T-cell (primary cell): ENCODE data around the gene PSMC2. TPM values are rescaled to one million over a fixed set of nuclear protein-coding genes. Genes with fewer than 3 reads are reported as not detected.

ENCODE experiments used
- ATAC-seq, 4 experiments: fragments of 200-7000 bp in 3 of 4; fragments of 150-1000 bp in 1 of 4; cut with Tn5 transposase; replicated peaks in 1 of 4; 1 replicate in 3 of 4; 2 replicates in 1 of 4; pipeline ENCODE4 v1.10.0; 2021; ENCODE audit warnings: moderate library complexity in 3 of 4, mild to moderate bottlenecking in 2 of 4, moderate number of reproducible peaks in 1 of 4
- CTCF ChIA-PET, 2 donors: fragments of 300-600 bp; sonication (Branson Sonifier 250); formaldehyde crosslinking; loops; one replicate each; lab custom pipeline; 2022; ENCODE audit warnings: antibody characterized with exemption in 2 of 2; lab: Charles Lee
- POLR2A ChIA-PET, 2 donors: fragments of 300-600 bp; sonication (Branson Sonifier 250); formaldehyde crosslinking; loops; one replicate each; lab custom pipeline; 2022; ENCODE audit warnings: antibody characterized with exemption in 2 of 2; lab: Charles Lee
- DNase-seq, 35 experiments: peaks; one replicate each; pipeline versions ENCODE4 v3.0.0 to v3.0.0-alpha.2; 2013 to 2023
- H3K27ac ChIP-seq: one replicate; pipeline ENCODE4 v1.5.1; 2013; ENCODE audit warnings: low read length
- H3K27me3 ChIP-seq, 2 experiments: replicated peaks in 1 of 2; 1 replicate in 1 of 2; 2 replicates in 1 of 2; pipeline versions ENCODE4 v1.6.1 to v1.7.0; 2013; ENCODE audit warnings: low read length in 1 of 2, mixed read lengths in 1 of 2; ENCODE audit not compliant: control insufficient read depth in 2 of 2, insufficient read depth in 2 of 2; ENCODE audit errors: extremely low read depth in 1 of 2
- H3K36me3 ChIP-seq, 2 donors: 1 replicate in 1 of 2; 2 replicates in 1 of 2; pipeline versions ENCODE4 v1.6.1 to v1.7.0; 2013; ENCODE audit warnings: low read length in 1 of 2; ENCODE audit not compliant: control insufficient read depth in 2 of 2, insufficient read depth in 1 of 2; ENCODE audit errors: extremely low read depth in 1 of 2
- H3K4me1 ChIP-seq, 2 experiments: 1 replicate in 1 of 2; 2 replicates in 1 of 2; pipeline versions ENCODE4 v1.6.1 to v1.7.0; 2013; ENCODE audit warnings: low read length in 2 of 2, mixed read lengths in 1 of 2; ENCODE audit not compliant: insufficient read depth in 2 of 2, control insufficient read depth in 1 of 2; ENCODE audit errors: extremely low read depth in 1 of 2
- H3K4me3 ChIP-seq, 2 donors: 1 replicate in 1 of 2; 2 replicates in 1 of 2; pipeline versions ENCODE4 v1.5.1 to v1.7.0; 2013; ENCODE audit warnings: mild to moderate bottlenecking in 2 of 2, low read length in 1 of 2, moderate library complexity in 1 of 2; ENCODE audit not compliant: control insufficient read depth in 1 of 2; ENCODE audit errors: extremely low read depth in 1 of 2
- H3K9me3 ChIP-seq: 2 replicates; pipeline ENCODE4 v1.7.0; 2013
- H3K27ac Mint-ChIP-seq, 2 donors: one replicate each; pipeline ENCODE4 v1.8.0; 2020 to 2021; ENCODE audit warnings: mild to moderate bottlenecking in 2 of 2, mixed read lengths in 2 of 2
- H3K27me3 Mint-ChIP-seq, 2 donors: one replicate each; pipeline ENCODE4 v1.8.0; 2021 to 2022; ENCODE audit warnings: mixed read lengths in 2 of 2
- H3K36me3 Mint-ChIP-seq: one replicate; pipeline ENCODE4 v1.8.0; 2021; ENCODE audit warnings: mixed read lengths
- H3K4me1 Mint-ChIP-seq, 3 donors: one replicate each; pipeline ENCODE4 v1.8.0; 2020 to 2022; ENCODE audit warnings: mixed read lengths in 3 of 3, mild to moderate bottlenecking in 1 of 3
- H3K4me3 Mint-ChIP-seq, 3 donors: one replicate each; pipeline ENCODE4 v1.8.0; 2020 to 2022; ENCODE audit warnings: mild to moderate bottlenecking in 3 of 3, mixed read lengths in 3 of 3, moderate library complexity in 3 of 3
- H3K9me3 Mint-ChIP-seq, 3 donors: one replicate each; pipeline ENCODE4 v1.8.0; 2020 to 2022; ENCODE audit warnings: mixed read lengths in 3 of 3
- WGBS: methylation state at CpG from one replicate; pipeline ENCODE4 v1.1.5; 2013; ENCODE audit warnings: missing lambda C conversion rate; ENCODE audit not compliant: insufficient coverage; 5-methylcytosine and 5-hydroxymethylcytosine counted together
- total RNA-seq, 35 experiments: library from RNA in 6 of 35; stranded (reverse) in 6 of 35; fragments of 120-200 nt in 1 of 35; gene quantifications; one replicate each; pipeline versions ENCODE4 v1.2.1 to v1.2.4 and lab custom pipeline; 2013 to 2026

Gene PSMC2
- total RNA-seq, 5 donors from 2014 or later (not counting 1 experiment from before 2014, with no cell fraction given) = 61.8 to 72.6 (median 66.6) TPM

GRCh38 chr7:103316380-103316941, 31.0 kb upstream of the PSMC2 start:
- no peaks in the 10 kb centered on the region for H3K4me1 ChIP-seq
- ATAC-seq (no peak), DNase-seq (no peak)
- Mint-ChIP-seq H3K27ac (peak overlapping the region in 1 of 2 donors; percentile 8), H3K36me3 (peaks cover 63% of the 10 kb centered on the region), H3K27me3 (no peaks in the 10 kb centered on the region), H3K4me1 (peaks cover 0 to 4% (median 1%) of the 10 kb centered on the region in 3 donors), H3K9me3 (no peaks in the 10 kb centered on the region), H3K4me3 (no peak overlapping the region)
- CTCF ChIA-PET = no interaction called here
- H3K36me3 ChIP-seq = peaks cover 13 to 92% of the 10 kb centered on the region in 2 donors
- no peak overlapping the region for H3K4me3 ChIP-seq
- H3K27me3 ChIP-seq = no peaks in the 10 kb centered on the region
- POLR2A ChIA-PET = no interaction called here
- WGBS = no CpG with 5 or more reads among the region's 2 CpGs
- no peaks in the 10 kb centered on the region for H3K9me3 ChIP-seq
- H3K27ac ChIP-seq = no peak overlapping the region

GRCh38 chr7:103317009-103317408, 30.4 kb upstream of the PSMC2 start:
- H3K36me3 Mint-ChIP-seq = peaks cover 61% of the 10 kb centered on the region
- peaks cover 13 to 92% of the 10 kb centered on the region in 2 donors for H3K36me3 ChIP-seq
- DNase-seq (no peak), ATAC-seq (no peak)
- no peaks in the 10 kb centered on the region for H3K4me1 ChIP-seq
- H3K4me3 Mint-ChIP-seq = no peak overlapping the region
- H3K27me3 Mint-ChIP-seq = no peaks in the 10 kb centered on the region
- H3K4me1 Mint-ChIP-seq = peaks cover 0 to 4% (median 1%) of the 10 kb centered on the region in 3 donors
- no peaks in the 10 kb centered on the region for H3K9me3 Mint-ChIP-seq
- H3K9me3 ChIP-seq = no peaks in the 10 kb centered on the region
- POLR2A ChIA-PET = no interaction called here
- CTCF ChIA-PET = no interaction called here
- no peaks in the 10 kb centered on the region for H3K27me3 ChIP-seq
- peak overlapping the region in 1 of 2 donors; percentile 8 for H3K27ac Mint-ChIP-seq
- no peak overlapping the region for H3K27ac ChIP-seq
- no peak overlapping the region for H3K4me3 ChIP-seq

- Histone ChIP-seq H3K4me1 (no peaks in the 10 kb centered on the region), H3K9me3 (no peaks in the 10 kb centered on the region), H3K27me3 (no peaks in the 10 kb centered on the region), H3K36me3 (peaks cover 4 to 53% of the 10 kb centered on the region in 2 donors), H3K27ac (no peak overlapping the region), H3K4me3 (no peak overlapping the region)
- Mint-ChIP-seq H3K27me3 (no peaks in the 10 kb centered on the region), H3K4me3 (no peak overlapping the region), H3K9me3 (no peaks in the 10 kb centered on the region), H3K27ac (peak overlapping the region in 1 of 2 donors; percentile 67), H3K4me1 (peaks cover 0 to 13% (median 6%) of the 10 kb centered on the region in 3 donors), H3K36me3 (peaks cover 25% of the 10 kb centered on the region)
- no peak for ATAC-seq
- DNase-seq = no peak
- POLR2A ChIA-PET = no interaction called here
- CTCF ChIA-PET = no interaction called here
- WGBS = 93% methylated on average over 5 of the region's 8 CpGs
Measured at GRCh38 chr7:103325744-103326143, 21.7 kb upstream of the PSMC2 start.

DNA sequence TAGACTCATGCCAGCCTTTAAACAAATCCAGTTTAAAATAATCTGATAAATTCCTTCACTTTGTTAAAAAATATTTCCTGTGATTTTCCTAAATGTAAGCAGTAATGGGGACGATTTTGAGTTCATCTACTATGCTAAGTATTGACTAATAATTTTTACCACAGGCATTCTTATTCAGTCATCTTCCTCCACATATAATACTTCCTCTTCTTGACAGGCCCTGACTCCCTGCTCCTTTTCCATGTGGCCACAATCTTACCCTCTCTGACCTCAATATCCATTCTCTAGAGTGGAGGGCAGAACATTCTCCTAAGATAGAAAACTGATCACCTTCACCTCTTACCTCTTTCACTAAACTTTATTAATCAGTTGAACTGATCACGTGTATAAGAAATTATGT, 10.7 kb upstream of the PSMC2 start:
- Mint-ChIP-seq H3K36me3 (peaks cover 48% of the 10 kb centered on the region), H3K9me3 (no peaks in the 10 kb centered on the region), H3K4me1 (peaks cover 25 to 33% (median 26%) of the 10 kb centered on the region in 3 donors), H3K27ac (no peak overlapping the region), H3K27me3 (no peaks in the 10 kb centered on the region), H3K4me3 (no peak overlapping the region)
- Histone ChIP-seq H3K36me3 (peaks cover 13 to 68% of the 10 kb centered on the region in 2 donors), H3K27me3 (no peaks in the 10 kb centered on the region), H3K4me3 (no peak overlapping the region), H3K4me1 (no peaks in the 10 kb centered on the region), H3K9me3 (no peaks in the 10 kb centered on the region), H3K27ac (no peak overlapping the region)
- ChIA-PET CTCF (no interaction called here), POLR2A (no interaction called here)
- DNase-seq (no peak), ATAC-seq (no peak)
- no CpG with 5 or more reads among the region's 2 CpGs for WGBS

GRCh38 chr7:103338864-103339263, 8.6 kb upstream of the PSMC2 start:
- no CpG with 5 or more reads among the region's 2 CpGs for WGBS
- no peaks in the 10 kb centered on the region for H3K9me3 ChIP-seq
- no peaks in the 10 kb centered on the region for H3K27me3 Mint-ChIP-seq
- peaks cover 46% of the 10 kb centered on the region for H3K36me3 Mint-ChIP-seq
- peaks cover 37 to 44% (median 38%) of the 10 kb centered on the region in 3 donors for H3K4me1 Mint-ChIP-seq
- H3K4me1 ChIP-seq = peaks cover 5 to 13% of the 10 kb centered on the region in 2 experiments
- DNase-seq (no peak), ATAC-seq (no peak)
- peaks cover 13 to 64% of the 10 kb centered on the region in 2 donors for H3K36me3 ChIP-seq
- H3K27ac Mint-ChIP-seq = no peak overlapping the region
- H3K27ac ChIP-seq = no peak overlapping the region
- H3K9me3 Mint-ChIP-seq = no peaks in the 10 kb centered on the region
- no peak overlapping the region for H3K4me3 ChIP-seq
- H3K4me3 Mint-ChIP-seq = no peak overlapping the region
- ChIA-PET POLR2A (no interaction called here), CTCF (no interaction called here)
- H3K27me3 ChIP-seq = no peaks in the 10 kb centered on the region

DNA sequence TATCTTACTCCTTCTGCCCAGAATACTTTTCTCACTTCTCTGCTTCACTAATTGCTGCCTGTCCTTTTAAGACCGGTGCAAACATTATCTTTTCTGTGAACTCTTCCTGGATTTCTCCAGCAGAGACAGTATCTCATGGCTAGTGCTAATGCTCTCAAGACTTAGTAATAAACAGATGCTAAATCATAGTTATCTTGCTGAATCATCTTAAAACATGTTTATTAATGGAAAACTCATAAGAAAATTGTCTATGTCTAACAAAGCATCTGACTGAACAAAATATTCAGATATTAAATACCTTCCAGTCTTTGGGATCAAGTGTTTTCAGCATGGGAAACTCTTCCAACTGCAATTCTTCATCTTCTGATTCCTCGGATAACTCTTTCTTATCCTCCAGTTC, 6.0 kb upstream of the PSMC2 start:
- Histone ChIP-seq H3K9me3 (no peaks in the 10 kb centered on the region), H3K27ac (no peak overlapping the region), H3K4me3 (no peak overlapping the region), H3K27me3 (no peaks in the 10 kb centered on the region), H3K36me3 (peaks cover 5 to 47% of the 10 kb centered on the region in 2 donors), H3K4me1 (peaks cover 5 to 17% of the 10 kb centered on the region in 2 experiments)
- ATAC-seq (no peak), DNase-seq (no peak)
- Mint-ChIP-seq H3K4me1 (peaks cover 53 to 57% (median 55%) of the 10 kb centered on the region in 3 donors), H3K36me3 (peaks cover 46% of the 10 kb centered on the region), H3K27me3 (no peaks in the 10 kb centered on the region), H3K9me3 (no peaks in the 10 kb centered on the region), H3K4me3 (no peak overlapping the region), H3K27ac (peak overlapping the region in 1 of 2 donors; percentile 23)
- ChIA-PET POLR2A (no interaction called here), CTCF (no interaction called here)
- WGBS = no CpG with 5 or more reads among the region's 2 CpGs
